Cardiac septum (tissue), 1 donor: ENCODE measurements around the gene KCND2. TPM values are rescaled to one million over a fixed set of nuclear protein-coding genes. Genes with fewer than 3 reads are reported as not detected.
"Not testable (repeated sequence)": the region's sequence is repeated elsewhere in the genome, so short reads cannot be mapped to it uniquely, and the experiment has no call there.

ENCODE experiments used
- DNase-seq: peaks from one replicate; pipeline ENCODE4 v3.0.0-alpha.2; 2020; ENCODE audit warnings: low spot score
- intact Hi-C: fragments of 100-400 bp; cut with DNase I; formaldehyde crosslinking; loops from one replicate; pipeline ENCODE4 v1.14.0; 2022
- total RNA-seq: library from RNA; stranded (reverse); fragmentation: NEBNext Ultra II Directional; extraction: Animal tissue kit (Norgen Biotek cat#: 25700); gene quantifications from one replicate; pipeline ENCODE4 v1.2.1, GENCODE V29; 2021
- donor health status: DM: no; HTN: no; CAD: no.

KCND2 gene
- total RNA-seq, 1 donor from 2014 or later, result 0.22 TPM

DNA sequence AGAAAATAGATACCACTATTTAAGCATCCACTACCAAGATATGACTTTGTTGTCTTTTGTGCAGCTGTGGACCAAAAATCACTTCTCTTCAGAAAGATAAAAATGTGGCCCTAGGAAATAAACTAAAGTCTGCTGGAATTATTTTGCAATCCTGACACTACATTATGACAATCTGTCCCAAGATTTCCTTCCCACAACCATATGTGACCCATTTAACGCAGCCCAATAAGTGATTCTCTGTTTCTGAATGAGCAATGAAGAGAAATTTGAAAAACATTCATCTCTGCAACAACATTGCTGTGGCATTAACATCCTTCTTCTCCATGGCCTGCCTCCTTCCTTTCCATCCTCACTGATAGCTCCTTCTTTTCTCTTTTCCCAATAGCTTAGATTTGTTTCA is 373.0 kb downstream of the KCND2 start:
- DNase-seq, result no peak
- intact Hi-C loops, result no loop called here

DNA sequence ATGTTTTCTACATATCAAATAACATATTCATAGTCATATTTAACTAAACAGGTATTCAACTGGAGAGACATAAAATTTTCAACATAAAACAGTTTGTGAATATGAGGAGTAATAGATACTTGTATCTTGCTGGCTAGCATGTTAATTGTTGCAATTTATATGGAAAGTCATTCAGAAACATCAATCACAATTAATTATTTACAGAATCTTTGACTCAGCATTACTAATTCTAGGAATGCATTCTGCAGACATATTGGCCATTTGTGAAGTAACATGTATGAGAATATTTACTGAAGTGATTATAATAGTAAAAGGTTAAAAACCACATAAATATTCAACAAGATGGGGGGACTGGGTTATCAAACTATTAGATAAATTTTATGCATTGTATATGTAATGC is 381.3 kb downstream of the KCND2 start:
- DNase-seq, result no peak
- intact Hi-C loops, result no loop called here

DNA sequence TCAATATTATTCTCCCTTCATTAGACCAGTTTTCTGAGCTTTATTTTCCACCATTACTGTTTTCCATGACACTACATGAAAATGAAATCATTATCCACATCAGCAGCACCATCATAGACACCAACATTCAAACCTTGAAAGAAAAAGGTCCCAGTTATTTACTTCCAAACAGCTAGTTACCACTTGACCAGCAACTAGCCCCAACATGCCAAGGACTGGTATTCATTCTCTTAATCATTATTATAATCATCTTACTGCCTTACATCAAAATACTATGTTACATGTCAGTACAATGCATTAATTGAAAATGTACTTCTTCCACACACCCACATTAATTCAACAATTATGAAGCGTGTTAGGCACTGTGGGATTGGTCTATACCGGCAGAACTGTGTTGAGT is 385.5 kb downstream of the KCND2 start:
- intact Hi-C loops, result no loop called here
- no peak for DNase-seq

DNA sequence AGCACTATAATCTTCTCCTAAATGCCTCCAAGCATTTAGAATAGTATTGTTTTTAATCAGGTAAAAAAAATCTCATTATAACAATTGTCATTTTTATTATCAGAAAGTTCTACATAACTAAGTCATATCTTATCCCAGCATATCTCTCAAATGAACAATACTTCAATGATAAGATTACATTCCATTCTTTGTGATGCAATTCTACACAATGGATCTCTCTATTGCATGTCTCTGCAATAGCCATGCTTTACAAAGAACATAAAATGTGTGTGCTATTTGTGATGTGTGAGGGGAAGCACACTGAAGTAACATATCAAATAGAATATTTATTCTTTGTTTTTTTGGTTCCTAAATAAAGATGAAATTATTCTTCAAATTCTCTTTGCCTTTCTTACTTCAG is 389.3 kb downstream of the KCND2 start:
- intact Hi-C loops, result no loop called here
- DNase-seq, result no peak

DNA sequence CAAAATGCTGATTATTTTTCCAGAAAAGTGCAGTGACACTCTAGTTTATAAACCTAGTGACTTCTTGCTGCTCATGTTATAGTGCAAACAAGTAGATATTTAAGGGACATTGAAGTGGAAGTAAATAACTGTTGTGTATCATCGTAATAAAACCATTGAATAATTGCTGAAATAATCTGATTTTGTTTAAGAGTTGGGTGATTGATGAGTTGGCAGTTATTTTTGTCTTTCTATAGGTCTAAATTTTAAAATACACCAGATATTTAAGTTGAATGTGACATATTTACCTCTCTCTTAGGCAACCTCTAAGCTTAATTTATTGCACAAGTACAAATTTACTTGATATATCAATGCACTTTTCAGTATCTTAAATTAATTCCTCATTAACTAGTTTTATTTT is 392.1 kb downstream of the KCND2 start:
- intact Hi-C loops, result no loop called here

DNA sequence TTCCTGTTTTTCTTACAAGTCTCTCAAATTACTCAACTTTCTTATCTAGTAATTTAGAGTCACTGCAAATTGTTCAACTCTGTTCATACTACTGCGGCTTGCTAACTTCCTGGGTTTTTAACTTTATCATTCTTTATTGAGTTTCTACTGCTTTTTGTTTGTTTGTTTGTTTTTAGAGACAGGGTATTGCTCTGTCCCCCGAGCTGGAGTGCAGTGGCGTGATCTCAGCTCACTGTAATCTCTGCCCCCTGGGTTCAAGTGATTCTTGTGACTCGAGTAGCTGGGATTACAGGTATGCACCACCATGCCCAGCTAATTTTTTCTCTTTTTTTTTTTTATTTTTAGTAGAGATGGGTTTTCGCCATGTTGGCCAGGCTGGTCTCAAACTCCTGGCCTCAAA is 402.1 kb downstream of the KCND2 start:
- DNase-seq, result no peak
- intact Hi-C loops, result no loop called here

More for the DNA sequence above, 392.1 kb downstream of the KCND2 start:
- no peak for DNase-seq

DNA sequence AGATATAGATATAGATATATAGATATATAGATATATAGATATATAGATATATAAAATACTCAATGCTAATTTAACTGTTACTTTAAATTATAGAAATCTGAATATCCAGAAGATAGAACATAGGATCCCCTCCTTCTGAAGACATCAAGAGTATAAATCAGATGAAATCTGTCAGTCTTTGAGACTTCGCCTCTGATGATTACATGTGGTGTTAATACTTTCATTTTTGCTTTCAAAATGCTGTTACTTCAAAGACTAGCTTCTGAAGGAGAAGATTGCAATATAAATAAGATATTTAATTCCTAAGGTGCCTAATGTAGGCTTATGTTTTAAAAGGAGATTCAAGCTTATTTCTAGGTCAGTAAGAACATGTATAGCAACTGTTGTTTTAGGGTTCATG is 404.6 kb downstream of the KCND2 start:
- DNase-seq, result no peak
- intact Hi-C loops, result no loop called here

DNA sequence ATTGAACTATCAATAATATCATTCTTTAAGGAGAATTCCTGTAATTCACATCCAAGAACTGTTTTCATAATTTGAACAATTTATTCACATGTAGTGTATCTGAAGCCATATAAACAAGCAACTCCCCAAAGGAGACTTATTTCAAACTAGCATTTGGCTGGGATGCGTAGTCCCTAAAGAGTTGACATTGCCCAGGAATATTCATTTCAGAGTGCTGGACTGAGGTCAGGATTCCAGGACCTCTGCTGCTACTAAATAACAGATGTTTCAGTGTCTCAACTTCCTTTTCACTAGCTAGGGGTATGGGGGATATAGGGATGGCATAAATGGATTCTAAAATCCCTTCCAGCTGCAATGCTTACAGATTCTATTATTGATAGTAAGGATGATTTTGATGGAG is 408.0 kb downstream of the KCND2 start:
- DNase-seq, result no peak
- intact Hi-C loops, result no loop called here

DNA sequence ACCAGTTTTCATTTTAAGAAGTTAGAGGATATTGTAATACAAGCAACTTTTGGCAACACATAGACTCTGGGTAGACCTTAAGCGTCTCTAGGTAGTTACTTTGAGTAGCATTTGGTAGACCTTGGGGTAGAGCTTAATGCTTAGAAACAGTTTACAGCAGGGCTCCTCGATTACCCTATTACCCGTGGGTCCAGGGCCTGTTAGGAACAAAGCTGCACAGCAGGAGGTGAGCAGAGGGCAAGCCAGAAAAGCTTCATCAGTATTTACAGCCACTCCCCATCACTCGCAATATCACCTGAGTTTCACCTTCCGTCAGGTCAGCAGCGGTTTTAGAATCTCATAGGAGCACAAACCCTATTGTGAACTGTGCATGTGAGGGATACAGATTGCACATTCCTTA is 411.5 kb downstream of the KCND2 start:
- intact Hi-C loops, result no loop called here
- no peak for DNase-seq

DNA sequence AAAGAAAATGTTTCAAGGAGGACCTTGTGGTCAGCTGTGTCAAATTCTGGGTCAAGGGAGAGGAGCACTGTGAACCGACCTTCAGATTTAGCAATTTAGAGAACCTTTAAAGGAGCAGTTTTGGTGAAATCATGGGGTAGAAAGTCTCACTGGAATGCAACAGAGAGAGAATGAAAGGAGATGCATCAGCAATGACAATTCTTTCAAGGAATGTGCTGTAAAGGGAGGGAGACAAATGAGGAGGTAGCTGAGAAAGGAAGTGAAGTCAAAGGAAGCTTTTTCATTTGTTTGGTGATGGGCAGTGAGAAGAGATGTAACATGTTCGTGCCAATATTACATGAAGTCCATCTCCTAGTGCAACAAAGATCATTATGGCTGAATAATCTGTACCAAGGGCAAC is 418.9 kb downstream of the KCND2 start:
- intact Hi-C loops, result no loop called here
- DNase-seq, result no peak

DNA sequence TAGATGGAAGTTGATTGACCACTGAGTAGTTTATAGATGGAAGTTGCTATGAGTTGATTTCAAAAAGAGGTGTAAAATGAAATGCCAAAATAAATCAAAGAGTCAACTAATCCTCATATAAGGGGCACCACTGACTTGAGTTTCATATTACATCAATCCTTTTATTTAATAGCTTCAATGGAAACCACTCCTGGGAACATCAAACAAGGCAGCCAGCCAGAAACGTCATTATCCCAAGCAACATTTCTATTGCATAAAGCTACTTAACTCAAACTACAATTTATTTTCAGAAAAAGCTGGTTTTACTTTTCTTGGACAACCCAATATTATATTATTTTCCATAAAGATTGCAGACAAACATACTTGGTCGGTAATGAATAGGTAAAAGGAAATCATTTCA is 422.9 kb downstream of the KCND2 start:
- DNase-seq, result no peak

DNA sequence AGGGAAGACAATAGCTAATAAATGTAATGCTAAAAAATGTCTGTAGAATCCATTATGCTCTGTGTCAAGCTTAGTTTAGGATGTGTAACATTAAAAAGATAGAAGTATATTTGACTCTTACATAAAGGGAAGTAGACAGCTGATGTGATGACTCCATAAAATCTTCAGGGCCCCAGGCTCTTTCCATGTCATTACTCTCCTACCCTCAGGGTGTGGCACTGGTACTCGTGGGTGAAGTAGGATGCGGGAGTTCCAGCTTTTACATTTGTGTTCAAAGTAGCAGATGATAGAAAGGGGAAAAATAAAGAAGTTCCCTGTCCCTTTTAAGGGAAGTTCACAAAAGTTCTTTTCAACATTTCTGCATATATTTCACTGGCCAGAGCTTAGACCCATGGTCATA is 427.8 kb downstream of the KCND2 start:
- DNase-seq, result no peak
- intact Hi-C loops, result no loop called here

More for the DNA sequence above, 422.9 kb downstream of the KCND2 start:
- intact Hi-C loops, result no loop called here

DNA sequence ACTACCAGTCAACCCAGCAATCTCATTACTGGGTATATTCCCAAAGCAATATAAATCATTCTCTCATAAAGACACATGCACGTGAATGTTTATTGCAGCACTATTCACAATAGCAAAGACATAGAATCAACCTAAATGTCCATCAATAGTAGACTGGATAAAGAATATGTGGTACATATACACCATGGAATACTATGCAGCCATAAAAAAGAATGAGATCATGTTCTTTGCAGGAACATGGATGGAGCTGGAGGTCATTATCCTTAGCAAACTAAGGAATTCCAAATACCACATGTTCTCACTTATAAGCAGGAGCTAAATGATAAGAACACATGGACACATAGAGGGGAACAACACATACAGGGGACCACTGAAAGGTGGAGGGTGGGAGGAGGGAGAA is 429.4 kb downstream of the KCND2 start:
- DNase-seq, intact Hi-C loops: not testable (repeated sequence)

DNA sequence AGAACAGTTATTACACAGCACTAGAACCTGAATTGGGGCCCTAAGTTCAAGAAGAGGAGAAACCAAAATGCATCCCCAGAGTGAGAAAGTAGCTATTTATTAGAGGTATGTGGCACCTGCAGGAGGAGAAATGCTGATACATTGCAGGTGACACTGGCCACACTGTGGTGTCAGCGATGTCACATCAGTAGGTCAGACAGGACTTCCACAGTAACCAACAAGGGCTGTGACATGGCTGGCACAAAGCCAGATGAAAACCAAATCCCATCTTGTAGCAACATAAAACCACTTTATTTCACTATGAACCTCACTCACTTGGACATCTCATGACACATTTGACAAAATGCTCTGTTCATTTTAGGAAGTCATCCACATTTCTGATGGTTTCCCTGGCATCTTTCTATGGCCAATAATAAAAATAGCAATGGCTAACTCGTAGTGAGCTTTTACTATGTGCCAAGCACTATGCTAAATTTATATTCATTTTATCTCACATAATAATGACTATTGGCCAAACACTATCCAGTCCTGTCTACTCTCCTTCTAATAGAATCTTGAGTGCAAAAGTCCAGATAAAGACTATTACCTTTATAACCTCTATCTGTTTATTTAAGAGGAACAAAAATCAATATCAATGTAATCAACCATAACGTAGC is 430.7 kb downstream of the KCND2 start:
- intact Hi-C loops, result no loop called here
- DNase-seq, result no peak

DNA sequence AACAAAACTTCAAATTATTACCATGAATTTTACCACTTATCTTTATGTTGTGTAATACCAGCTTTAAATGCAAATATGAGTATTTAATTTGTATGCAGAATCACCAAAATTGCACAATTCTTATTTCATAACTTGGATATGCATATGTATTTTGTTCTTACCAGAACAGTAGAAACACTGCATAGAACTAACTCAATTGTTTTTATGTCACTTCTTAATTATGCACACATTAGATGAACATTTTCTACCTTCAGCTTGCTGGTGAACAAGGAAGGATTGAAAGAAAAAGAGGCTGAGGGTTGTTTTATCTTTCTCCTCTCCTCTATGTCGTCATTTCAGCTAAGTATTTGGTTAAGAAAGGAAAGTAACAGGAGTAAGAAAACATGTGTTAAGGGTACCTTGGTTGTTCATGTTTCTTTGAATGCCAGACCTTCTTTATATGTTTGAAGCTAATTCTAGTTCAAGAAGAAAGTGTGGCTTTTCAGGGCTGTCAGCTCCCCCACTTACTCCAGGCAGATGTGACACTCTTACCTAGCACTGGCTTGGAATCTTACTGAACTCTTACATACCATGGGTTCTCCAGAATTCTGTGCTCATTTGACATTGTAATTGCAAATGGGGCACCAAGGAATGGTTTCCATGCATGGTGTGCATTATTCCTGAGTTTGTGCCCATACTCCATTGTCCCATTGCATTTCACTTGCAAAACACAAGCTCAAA is 436.4 kb downstream of the KCND2 start:
- intact Hi-C loops, result no loop called here
- no peak for DNase-seq

DNA sequence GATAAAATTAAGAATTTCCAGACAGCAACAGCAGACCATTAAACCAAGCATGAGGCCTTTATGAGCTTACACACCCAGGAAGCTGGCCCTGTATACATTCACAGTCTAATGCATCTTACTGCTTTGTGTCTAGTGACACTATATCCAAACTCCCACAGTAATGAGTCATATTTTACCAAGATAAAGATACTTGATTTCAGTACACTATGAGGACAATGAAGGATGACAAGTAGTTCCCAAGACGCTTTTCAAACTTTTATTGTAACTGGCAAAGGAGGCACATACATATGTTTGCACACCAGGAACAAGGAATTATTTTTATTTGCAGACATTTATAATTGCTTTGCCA is 437.0 kb downstream of the KCND2 start:
- intact Hi-C loops, result no loop called here
- no peak for DNase-seq

DNA sequence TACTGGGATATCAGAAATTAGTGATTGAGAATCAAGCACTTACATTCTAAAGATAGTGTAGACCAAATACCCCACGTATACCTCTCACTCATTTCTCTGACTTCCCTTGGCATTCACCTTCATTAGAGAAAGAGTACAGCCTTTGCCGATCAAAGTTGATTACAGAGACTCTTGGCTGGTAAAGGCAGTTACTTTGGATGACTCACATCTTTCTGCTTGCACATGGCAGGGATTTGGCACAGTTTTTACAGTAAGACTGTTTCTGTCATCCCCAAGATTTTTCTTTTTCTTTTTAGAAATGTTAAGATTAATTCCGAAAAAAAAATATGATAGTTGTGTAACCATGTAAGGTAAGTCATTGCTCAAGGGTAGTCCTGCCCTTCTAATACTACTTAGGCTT is 442.0 kb downstream of the KCND2 start:
- intact Hi-C loops, result no loop called here
- DNase-seq, result no peak

DNA sequence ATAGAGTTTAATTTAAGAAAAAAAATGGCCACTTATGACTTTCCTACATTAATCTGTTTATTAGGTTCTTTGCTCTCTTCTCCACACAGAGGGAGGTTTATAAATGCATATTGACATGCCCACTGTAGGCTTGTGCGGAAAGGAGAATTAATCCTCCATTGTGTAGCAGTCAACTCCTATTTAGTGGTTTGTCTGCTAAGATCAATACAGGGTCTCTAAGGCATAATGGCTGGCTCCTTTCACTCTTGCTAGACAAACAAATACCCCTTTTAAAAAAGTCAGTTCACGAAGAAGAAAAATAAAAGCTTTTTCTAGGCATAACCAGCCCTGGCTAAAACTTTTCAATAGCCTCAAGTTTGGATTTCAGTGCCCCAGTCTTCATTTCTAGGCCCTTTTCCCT is 443.3 kb downstream of the KCND2 start:
- intact Hi-C loops, result no loop called here
- DNase-seq, result no peak

DNA sequence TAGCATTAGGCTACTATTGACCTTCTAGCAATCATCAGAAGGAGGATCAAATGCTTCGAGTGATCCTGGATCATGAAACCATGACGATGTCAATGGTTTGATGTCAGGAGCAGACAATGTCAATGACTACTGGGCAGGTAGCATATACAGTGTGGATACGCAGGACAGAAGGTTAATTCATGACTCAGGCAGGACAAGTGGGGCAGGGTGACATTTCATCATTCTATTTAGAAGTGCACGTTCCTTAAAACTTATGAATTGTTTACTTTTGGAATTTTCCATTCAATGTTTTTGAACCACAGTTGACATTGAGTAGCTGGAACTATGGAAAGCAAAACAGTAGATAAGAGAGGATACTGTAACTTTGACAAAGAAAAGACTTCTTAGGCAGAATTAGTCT is 444.2 kb downstream of the KCND2 start:
- intact Hi-C loops, result no loop called here
- no peak for DNase-seq

DNA sequence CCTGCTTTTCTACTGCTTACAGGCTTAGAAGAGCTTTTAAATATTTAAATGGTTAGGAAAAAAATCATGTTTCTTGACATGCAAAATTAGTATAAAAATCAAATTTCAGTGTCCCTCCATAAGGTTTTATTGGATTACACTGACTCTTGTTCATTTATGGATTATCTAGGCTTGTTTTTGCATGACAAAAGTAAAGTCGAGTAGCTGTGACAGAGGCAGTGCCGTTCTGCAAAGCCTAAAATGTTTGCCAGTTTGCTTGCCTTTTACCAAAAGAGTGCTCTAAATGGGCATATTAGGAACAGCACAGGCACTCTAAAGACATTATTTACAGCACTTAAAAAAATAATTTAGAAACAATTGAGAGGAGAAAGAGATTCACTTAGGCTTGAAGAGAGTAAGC is 445.4 kb downstream of the KCND2 start:
- intact Hi-C loops, result no loop called here
- no peak for DNase-seq

DNA sequence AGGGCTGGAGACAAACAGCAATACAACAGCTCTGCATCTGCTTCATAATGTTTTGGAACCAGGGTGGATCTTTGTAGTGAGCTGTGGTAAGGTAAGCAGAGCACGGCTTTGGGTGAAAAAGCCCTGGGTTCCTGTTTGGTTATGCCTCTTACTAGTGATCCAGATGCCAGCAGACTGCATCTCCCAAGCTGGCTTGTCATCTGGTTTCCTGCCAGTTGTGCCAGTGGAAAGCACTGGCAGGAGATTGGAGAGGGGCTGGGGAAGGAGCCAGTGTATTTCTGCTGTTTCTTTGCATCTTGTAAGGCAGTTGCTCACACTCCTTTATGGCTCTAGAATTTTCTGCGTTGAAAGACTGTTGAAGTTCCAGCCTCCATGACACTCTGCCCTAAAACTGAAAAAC is 447.3 kb downstream of the KCND2 start:
- intact Hi-C loops, result no loop called here
- DNase-seq, result no peak
